Lung (tissue), 12 donors: ENCODE results near the gene LMTK2. TPM values are rescaled to one million over a fixed set of nuclear protein-coding genes. Genes with fewer than 3 reads are reported as not detected.

Source experiments
- ATAC-seq: fragments of 200-7000 bp; cut with Tn5 transposase; one replicate; pipeline ENCODE4 v1.9.1; 2020; ENCODE audit warnings: moderate number of reproducible peaks; ENCODE audit not compliant: insufficient read depth, low FRiP score
- DNase-seq, 3 donors: peaks; one replicate each; pipeline ENCODE4 v3.0.0-alpha.2; 2013 to 2017
- H3K27ac ChIP-seq, 2 donors: one replicate each; pipeline ENCODE4 v1.5.1; 2013; ENCODE audit warnings: mild to moderate bottlenecking in 2 of 2, moderate library complexity in 2 of 2, control low read depth in 1 of 2, inconsistent platforms in 1 of 2, low read depth in 1 of 2, low read length in 1 of 2
- H3K27me3 ChIP-seq, 3 donors: one replicate each; pipeline ENCODE4 v1.5.1; 2013; ENCODE audit warnings: low read length in 2 of 3; ENCODE audit not compliant: control insufficient read depth in 3 of 3, insufficient read depth in 3 of 3
- H3K36me3 ChIP-seq, 4 donors: one replicate each; pipeline ENCODE4 v1.5.1; 2013; ENCODE audit warnings: low read length in 4 of 4, mild to moderate bottlenecking in 1 of 4, moderate library complexity in 1 of 4; ENCODE audit not compliant: control insufficient read depth in 4 of 4, insufficient read depth in 4 of 4
- H3K4me1 ChIP-seq, 5 donors: one replicate each; pipeline ENCODE4 v1.5.1; 2013; ENCODE audit warnings: low read length in 5 of 5, mild to moderate bottlenecking in 2 of 5, moderate library complexity in 1 of 5; ENCODE audit not compliant: control insufficient read depth in 5 of 5, insufficient read depth in 5 of 5
- H3K4me3 ChIP-seq: one replicate; pipeline ENCODE4 v1.5.1; 2013; ENCODE audit warnings: mild to moderate bottlenecking, control low read depth, moderate library complexity
- H3K9ac ChIP-seq, 2 donors: one replicate each; pipeline ENCODE4 v1.5.1; 2013; ENCODE audit warnings: low read length in 2 of 2, control low read depth in 1 of 2; ENCODE audit not compliant: insufficient read depth in 1 of 2
- H3K9me3 ChIP-seq, 4 donors: one replicate each; pipeline ENCODE4 v1.5.1; 2013; ENCODE audit warnings: low read length in 3 of 4, mild to moderate bottlenecking in 1 of 4, moderate library complexity in 1 of 4; ENCODE audit not compliant: control insufficient read depth in 4 of 4, insufficient read depth in 3 of 4
- whole genome bisulfite sequencing, 2 donors: extraction: QIAGEN DNeasy Blood & Tissue Kit; methylation state at CpG; one replicate each; pipeline ENCODE4 v1.1.7; 2013; 5-methylcytosine and 5-hydroxymethylcytosine counted together
- polyA plus RNA-seq, 2 donors: library from polyadenylated mRNA; stranded (reverse); fragments of 200-250 nt; gene quantifications; one replicate each; pipeline ENCODE4 v1.2.1, GENCODE V29; 2013
- total RNA-seq, 2 donors: library from RNA; depleted of rRNA in 1 of 2; stranded (reverse); fragments of >200 nt in 1 of 2; gene quantifications; one replicate each; pipeline ENCODE4 v1.2.1, GENCODE V29; 2014 to 2021
- TF ChIP-seq, protein P1 (sequence below): IDR thresholded peaks from 2 replicates; pipeline ENCODE4 v1.5.1; 2012; ENCODE audit warnings: mild to moderate bottlenecking; ENCODE audit errors: control extremely low read depth, extremely low read depth
- donor health status: control.
- donor health status: control.
- donor health status: Bipolar disorder and iron deficiency.
- donor health status: healthy.
- donor health status: DM: yes; HTN: yes; CAD: no.

The LMTK2 gene
- total and polyA plus RNA-seq, 4 donors: 6.6 to 25.8 (median 15.7) TPM

DNA sequence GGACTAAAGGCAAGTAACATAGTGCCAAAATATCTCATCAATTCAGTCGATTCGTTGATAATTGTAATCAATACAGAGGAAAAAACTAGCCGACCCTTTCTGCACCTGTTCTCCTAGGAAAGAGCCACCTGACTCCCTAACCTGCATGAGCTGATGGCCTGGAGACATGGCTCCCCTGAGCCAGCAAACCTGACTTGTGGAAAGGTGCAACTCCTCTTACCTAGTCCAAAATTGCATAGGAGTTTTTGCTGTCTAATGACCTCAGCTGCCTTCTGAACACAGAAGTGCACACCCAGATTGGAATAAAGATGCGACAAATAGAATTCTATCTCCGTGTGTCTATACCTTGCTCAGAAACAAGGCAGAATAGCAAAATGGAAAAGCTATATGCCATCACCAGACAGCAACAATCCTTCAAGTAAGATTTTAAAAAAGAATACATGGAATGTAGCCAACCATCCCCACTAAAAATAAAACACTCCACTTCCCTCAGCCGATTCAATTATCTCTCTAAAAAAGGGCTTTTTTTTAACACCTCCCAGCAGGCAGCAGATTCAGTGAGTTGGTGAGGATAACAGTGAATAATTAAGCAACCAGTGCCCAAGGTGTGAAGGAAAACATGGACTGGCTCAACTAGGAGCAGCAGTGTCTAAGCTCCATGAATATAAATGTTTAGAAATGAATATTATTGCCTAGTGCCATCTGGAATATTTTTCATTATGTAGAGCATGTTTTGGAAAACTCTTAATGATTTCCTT, 26.6 kb upstream of the LMTK2 start:
- Histone ChIP-seq H3K4me1 (no peaks in the 10 kb centered on the region), H3K9me3 (peaks cover 0 to under 1% (median 0%) of the 10 kb centered on the region in 4 donors), H3K4me3 (no peak overlapping the region), H3K27ac (no peak overlapping the region), H3K9ac (no peak overlapping the region), H3K27me3 (no peaks in the 10 kb centered on the region), H3K36me3 (no peaks in the 10 kb centered on the region)
- DNase-seq (no peak), ATAC-seq (no peak)
- WGBS, 2 donors: 64 to 73% methylated on average over 6 of the region's 6 CpGs
- TF ChIP-seq, protein P1, sequence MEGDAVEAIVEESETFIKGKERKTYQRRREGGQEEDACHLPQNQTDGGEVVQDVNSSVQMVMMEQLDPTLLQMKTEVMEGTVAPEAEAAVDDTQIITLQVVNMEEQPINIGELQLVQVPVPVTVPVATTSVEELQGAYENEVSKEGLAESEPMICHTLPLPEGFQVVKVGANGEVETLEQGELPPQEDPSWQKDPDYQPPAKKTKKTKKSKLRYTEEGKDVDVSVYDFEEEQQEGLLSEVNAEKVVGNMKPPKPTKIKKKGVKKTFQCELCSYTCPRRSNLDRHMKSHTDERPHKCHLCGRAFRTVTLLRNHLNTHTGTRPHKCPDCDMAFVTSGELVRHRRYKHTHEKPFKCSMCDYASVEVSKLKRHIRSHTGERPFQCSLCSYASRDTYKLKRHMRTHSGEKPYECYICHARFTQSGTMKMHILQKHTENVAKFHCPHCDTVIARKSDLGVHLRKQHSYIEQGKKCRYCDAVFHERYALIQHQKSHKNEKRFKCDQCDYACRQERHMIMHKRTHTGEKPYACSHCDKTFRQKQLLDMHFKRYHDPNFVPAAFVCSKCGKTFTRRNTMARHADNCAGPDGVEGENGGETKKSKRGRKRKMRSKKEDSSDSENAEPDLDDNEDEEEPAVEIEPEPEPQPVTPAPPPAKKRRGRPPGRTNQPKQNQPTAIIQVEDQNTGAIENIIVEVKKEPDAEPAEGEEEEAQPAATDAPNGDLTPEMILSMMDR: no peak

DNA sequence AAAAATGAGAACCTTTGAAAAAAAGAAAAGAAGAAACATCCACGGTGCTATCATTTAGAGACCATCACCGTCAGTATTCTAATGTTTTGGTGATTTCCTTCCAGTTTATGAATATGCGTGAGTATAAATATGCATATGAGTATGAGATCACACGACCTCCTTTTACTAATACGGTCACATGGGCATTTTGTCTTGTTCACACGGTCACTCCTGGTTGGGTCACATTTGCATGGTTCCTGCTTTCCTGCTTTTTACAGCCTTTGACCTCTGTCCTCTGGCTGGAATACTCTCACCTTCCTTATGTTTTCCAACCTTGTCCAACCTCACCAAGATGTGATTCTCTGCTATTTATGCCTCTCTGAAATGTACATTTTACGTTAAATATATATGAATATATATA, 25.3 kb upstream of the LMTK2 start:
- no peaks in the 10 kb centered on the region for H3K27me3 ChIP-seq
- no peak overlapping the region for H3K9ac ChIP-seq
- no peaks in the 10 kb centered on the region for H3K9me3 ChIP-seq
- 80 to 90% methylated on average over 7 of the region's 7 CpGs for WGBS, 2 donors
- ATAC-seq (no peak), DNase-seq (no peak)
- no peak overlapping the region for H3K27ac ChIP-seq
- no peaks in the 10 kb centered on the region for H3K4me1 ChIP-seq
- TF ChIP-seq, protein P1: no peak
- H3K4me3 ChIP-seq: no peak overlapping the region
- H3K36me3 ChIP-seq: no peaks in the 10 kb centered on the region

DNA sequence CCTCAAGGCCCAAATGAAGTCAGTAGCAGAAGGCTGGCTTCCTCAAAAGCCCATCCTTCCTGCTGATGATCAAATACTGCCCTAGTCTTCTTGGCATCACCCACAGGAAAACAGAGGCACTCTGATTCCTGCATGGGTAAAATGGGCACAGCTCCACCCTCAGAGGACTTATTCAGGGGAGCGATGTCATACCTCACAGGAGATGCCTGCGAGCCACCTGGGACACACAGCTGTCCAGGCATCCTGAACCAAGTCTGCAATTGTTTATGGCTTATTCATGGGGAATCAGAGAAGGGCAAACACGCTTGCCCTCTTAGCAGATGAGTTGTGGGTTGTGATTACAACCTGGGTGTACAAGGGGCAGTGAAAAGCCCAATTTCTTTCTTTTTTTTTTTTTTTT, 22.0 kb upstream of the LMTK2 start:
- no peak overlapping the region for H3K4me3 ChIP-seq
- H3K27ac ChIP-seq: no peak overlapping the region
- no peaks in the 10 kb centered on the region for H3K36me3 ChIP-seq
- no peak overlapping the region for H3K9ac ChIP-seq
- DNase-seq (no peak), ATAC-seq (no peak)
- WGBS, 2 donors: 85 to 86% methylated on average over 3 of the region's 3 CpGs
- TF ChIP-seq, protein P1: no peak
- H3K4me1 ChIP-seq: no peaks in the 10 kb centered on the region
- no peaks in the 10 kb centered on the region for H3K27me3 ChIP-seq
- H3K9me3 ChIP-seq: no peaks in the 10 kb centered on the region

DNA sequence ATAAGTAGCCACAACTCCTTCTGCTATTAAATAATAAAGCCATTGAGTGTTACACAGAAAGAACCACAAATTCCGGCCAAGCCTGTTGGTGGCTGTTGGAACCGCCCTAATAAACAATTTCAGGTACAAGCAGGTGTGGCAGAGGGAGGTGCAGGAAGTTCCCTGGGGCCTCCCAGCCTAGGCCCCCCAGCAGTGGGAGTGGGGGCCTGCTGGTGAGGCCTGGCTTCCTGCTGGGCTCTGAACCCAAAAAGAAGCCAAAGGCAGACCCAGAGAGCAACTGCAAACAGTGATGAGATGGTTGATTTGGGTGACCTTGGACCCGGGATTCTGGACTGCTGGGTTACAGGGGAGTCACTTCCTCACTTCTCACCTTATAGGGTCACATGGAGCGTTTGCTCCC, 21.0 kb upstream of the LMTK2 start:
- no peak for ATAC-seq
- DNase-seq: no peak
- 63 to 88% methylated on average over 4 of the region's 4 CpGs for WGBS, 2 donors

More for the DNA sequence above, 21.0 kb upstream of the LMTK2 start:
- no peaks in the 10 kb centered on the region for H3K4me1 ChIP-seq
- no peak overlapping the region for H3K27ac ChIP-seq
- no peaks in the 10 kb centered on the region for H3K9me3 ChIP-seq
- no peaks in the 10 kb centered on the region for H3K36me3 ChIP-seq
- no peaks in the 10 kb centered on the region for H3K27me3 ChIP-seq
- H3K9ac ChIP-seq: no peak overlapping the region
- TF ChIP-seq, protein P1: no peak
- no peak overlapping the region for H3K4me3 ChIP-seq
